Keratinocyte (primary cell): Measurements from ENCODE around the gene KLHL42.

Experiments
- EZH2 ChIP-seq: IDR thresholded peaks from one replicate; pipeline ENCODE4 v1.6.1; 2012; ENCODE audit warnings: inconsistent platforms, mild to moderate bottlenecking, low read length, moderate library complexity
- TF ChIP-seq, protein P1 (sequence below), 3 experiments: IDR thresholded peaks in 1 of 3; conservative IDR thresholded peaks in 1 of 3; optimal IDR thresholded peaks in 1 of 3; 2 replicates in 2 of 3; 3 replicates in 1 of 3; pipeline versions ENCODE3 to v1.5.1; 2011; ENCODE audit warnings: low read length in 3 of 3, mild to moderate bottlenecking in 3 of 3, moderate library complexity in 2 of 3, control low read depth in 1 of 3, inconsistent platforms in 1 of 3; ENCODE audit not compliant: insufficient read depth in 2 of 3; ENCODE audit errors: extremely low read depth in 1 of 3

DNA sequence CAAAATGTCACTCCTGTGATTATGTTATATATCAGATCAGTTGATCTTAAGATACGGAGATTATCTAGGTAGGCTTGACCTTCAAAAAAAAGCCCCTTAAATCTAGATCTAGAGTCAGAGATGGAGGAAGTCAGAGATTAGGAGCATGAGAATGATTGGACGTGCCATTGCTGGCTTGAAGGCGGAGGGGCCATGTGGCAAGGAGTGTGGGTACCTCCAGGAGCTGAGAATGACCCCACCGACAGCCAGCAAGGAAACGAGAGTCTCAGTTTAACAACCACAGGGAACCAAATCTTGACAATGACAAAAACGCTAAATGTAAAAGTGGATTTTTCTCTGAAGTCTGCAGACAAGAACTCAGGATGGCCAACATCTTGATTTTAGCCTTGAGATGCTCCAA lies 32.5 kb downstream of the KLHL42 start:
- TF ChIP-seq, protein P1, sequence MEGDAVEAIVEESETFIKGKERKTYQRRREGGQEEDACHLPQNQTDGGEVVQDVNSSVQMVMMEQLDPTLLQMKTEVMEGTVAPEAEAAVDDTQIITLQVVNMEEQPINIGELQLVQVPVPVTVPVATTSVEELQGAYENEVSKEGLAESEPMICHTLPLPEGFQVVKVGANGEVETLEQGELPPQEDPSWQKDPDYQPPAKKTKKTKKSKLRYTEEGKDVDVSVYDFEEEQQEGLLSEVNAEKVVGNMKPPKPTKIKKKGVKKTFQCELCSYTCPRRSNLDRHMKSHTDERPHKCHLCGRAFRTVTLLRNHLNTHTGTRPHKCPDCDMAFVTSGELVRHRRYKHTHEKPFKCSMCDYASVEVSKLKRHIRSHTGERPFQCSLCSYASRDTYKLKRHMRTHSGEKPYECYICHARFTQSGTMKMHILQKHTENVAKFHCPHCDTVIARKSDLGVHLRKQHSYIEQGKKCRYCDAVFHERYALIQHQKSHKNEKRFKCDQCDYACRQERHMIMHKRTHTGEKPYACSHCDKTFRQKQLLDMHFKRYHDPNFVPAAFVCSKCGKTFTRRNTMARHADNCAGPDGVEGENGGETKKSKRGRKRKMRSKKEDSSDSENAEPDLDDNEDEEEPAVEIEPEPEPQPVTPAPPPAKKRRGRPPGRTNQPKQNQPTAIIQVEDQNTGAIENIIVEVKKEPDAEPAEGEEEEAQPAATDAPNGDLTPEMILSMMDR (optimal IDR thresholded peaks at IDR 0.05 in 1 of 3, IDR thresholded peaks at IDR 0.05 in 1 of 3, conservative IDR thresholded peaks at IDR 0.05 in 1 of 3; ENCODE audit: extremely low read depth in 1 of 3, insufficient read depth in 2 of 3, low read length in 3 of 3) = no peak
- TF ChIP-seq EZH2 = no peak
